ENCODE data around the gene KNDC1.

KNDC1 gene

GRCh38 chr10:133274751-133275683 lies 115.0 kb downstream of the KNDC1 start:
- DNase-seq (ENCODE audit: low read depth, low spot score), result peak; percentile 41
- peak overlapping the region; percentile 5; the same call in 1 of the 2 replicates for H3K4me3 ChIP-seq (ENCODE audit: low read length)

- DNase-seq (ENCODE audit: low read depth, low spot score), result no peak
- H3K4me3 ChIP-seq (ENCODE audit: low read length), result no peak overlapping the region
Observed at GRCh38 chr10:133275684-133276092, 115.7 kb downstream of the KNDC1 start.
